Erythroblast (primary cell): ENCODE data around the gene ZBTB7C.

Source experiments
- GATA1 ChIP-seq: IDR thresholded peaks from 2 replicates; pipeline ENCODE4 v1.6.1; 2011; ENCODE audit warnings: low read depth, mild to moderate bottlenecking, control low read depth, low read length, moderate library complexity
- POLR2A ChIP-seq: IDR thresholded peaks from 2 replicates; pipeline ENCODE4 v1.6.1; 2011; ENCODE audit warnings: mild to moderate bottlenecking, low read length

GRCh38 chr18:48418539-48419276 lies 9.5 kb upstream of the ZBTB7C start:
- TF ChIP-seq POLR2A (no peak), GATA1 (no peak)
